ENCODE results near the gene KRT6A.

GRCh38 chr12:52519387-52519703 lies 26.3 kb upstream of the KRT6A start:
- TF ChIP-seq CTCF (conservative IDR thresholded peaks at IDR 0.05): no peak
- no peak for TF ChIP-seq ZFX (IDR thresholded peaks at IDR 0.05)
